Embryonic facial prominence (tissue), 1 donor: ENCODE data around the gene C21orf91.
"Not testable (repeated sequence)": the region's sequence is repeated elsewhere in the genome, so short reads cannot be mapped to it uniquely, and the experiment has no call there.

Experiments
- DNase-seq: peaks from one replicate; pipeline ENCODE4 v3.0.0-alpha.2; 2016; ENCODE audit errors: extremely low spot score

C21orf91 gene

DNA sequence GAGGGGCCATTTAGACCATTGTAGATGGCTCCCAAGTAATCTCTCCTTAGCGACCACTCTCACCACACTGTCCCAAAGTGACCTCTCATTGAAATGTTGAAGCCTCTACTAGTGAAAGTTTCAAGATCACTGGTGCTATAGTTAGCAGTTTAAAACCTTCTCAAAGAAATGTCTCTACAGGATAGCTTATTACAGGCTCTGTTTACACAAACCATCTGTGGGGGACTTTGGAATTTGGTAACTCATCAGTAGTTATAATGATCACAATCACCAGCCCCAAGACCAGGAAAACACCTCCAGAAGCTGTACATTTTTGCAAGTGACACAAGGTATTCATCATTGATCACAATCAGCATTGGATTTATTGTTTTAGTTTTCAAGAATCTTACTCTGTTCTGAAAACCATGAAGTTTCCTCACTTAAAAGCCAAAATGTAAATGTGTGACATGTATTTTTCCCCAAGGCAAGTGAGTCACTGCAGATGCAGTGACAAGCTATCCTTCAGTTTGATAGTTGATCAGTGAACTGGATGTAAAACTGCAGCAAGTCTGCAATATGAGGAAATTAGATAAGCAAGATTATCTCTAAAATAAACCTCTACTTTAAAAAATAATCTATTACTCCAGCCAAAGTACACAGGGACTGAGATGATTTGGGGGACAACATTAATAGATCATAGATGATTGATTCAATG lies 41.9 kb downstream of the C21orf91 start:
- no peak for DNase-seq

DNA sequence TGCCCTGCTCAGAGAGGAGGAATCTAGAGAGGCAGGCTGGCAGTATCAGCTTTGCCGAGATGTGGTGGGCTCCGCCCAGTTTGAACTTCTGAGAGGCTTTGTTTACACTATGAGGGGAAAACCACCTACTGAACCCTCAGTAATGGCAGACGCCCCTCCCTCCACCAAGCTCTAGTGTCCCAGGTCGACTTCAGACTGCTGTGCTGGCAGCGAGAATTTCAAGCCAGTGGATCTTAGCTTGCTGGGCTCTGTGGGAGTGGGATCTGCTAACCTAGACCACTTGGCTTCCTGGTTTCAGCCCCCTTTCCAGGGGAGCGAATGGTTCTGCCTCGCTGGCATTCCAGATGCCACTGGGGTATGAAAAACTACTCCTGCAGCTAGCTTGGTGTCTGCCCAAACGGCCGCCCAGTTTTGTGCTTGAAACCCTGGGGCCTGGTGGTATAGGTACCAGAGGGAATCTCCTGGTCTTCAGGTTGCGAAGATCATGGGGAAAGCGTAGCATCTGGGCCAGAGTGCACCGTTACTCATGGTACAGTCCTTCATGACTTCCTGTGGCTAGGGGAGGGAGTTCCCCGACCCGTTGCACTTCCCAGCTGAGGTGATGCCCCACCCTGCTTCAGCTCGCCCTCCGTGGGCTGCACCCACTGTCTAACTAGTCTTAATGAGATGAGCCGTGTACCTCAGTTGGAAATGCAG lies 43.6 kb downstream of the C21orf91 start:
- no peak for DNase-seq

DNA sequence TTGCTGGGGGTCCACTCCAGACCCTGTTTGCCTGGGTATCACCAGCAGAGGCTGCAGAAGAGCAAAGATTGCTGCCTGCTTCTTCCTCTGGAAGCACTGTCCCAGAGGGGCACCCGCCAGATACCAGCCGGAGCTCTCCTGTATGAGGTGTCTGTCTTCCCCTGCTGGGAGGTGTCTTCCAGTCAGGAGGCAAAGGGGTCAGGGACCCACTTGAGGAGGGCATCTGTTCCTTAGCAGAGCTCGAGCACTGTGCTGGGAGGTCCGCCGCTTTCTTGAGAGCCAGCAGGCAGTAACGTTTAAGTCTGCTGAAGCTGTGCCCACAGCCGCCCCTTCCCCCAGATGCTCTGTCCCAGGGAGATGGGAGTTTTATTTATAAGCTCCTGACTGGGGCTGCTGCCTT lies 44.1 kb downstream of the C21orf91 start:
- not testable (repeated sequence) for DNase-seq

DNA sequence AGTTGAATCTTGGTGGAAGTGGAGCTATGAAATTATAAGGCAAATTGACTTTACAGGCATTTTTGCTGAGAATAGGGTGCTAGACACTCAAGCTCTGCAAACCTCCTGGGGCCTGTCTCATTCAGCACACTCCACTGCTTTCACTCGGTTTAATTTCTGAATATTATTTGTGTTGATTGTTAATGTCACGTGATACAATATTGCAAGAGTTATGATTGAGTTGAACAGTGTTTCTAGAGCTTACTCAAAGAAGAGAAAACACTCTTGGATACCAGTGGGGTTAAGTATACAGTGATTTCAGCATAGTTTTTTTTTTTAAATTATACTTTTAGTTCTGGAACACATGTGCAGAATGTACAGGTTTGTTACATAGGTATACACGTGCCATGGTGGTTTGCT lies 49.7 kb downstream of the C21orf91 start:
- no peak for DNase-seq

DNA sequence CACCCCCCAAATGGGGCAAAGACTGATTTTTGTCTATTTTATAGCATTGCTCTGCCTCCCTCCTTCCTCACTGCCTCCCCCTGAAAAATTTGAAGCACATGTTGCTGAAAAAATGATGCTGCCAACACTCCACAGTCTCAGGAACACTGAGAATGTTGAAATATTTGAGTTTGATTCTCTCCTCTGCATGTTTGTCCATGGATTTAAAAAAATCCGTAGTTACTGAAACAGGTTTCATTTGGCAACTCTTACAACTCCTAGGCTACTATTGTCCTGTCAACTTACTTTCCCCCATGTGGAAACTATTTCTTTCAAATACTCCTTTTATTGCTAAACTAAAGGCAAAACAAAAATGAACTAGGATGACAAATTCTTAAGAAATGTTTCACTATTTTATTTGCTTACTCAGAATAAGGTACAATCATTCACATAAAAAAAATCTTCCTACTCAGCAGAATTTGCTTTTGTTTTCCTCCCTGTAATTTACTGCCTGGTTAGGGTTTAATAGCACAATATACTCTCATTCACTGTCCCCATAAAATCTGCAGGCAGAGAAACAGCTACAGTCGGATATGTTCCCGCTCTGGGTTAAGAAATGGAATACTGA lies 50.2 kb downstream of the C21orf91 start:
- DNase-seq = no peak

DNA sequence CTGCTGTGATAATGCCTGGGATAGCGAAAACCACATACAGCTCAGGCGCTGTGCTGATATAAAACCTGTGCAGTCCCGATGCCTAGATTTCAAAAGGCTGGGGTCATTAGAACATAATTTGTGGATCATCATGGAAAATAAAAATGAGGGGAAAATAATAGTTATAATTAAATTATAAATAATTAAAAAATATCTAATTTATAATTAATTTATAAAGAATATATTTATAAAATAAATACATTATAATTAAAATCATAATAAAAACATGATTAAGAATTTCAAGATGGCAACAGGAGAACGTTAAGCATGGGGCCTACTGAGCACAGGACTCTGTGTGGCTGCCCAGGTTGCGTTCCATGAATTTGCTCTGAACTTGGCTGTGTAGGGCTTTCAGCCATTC lies 53.9 kb downstream of the C21orf91 start:
- no peak for DNase-seq

DNA sequence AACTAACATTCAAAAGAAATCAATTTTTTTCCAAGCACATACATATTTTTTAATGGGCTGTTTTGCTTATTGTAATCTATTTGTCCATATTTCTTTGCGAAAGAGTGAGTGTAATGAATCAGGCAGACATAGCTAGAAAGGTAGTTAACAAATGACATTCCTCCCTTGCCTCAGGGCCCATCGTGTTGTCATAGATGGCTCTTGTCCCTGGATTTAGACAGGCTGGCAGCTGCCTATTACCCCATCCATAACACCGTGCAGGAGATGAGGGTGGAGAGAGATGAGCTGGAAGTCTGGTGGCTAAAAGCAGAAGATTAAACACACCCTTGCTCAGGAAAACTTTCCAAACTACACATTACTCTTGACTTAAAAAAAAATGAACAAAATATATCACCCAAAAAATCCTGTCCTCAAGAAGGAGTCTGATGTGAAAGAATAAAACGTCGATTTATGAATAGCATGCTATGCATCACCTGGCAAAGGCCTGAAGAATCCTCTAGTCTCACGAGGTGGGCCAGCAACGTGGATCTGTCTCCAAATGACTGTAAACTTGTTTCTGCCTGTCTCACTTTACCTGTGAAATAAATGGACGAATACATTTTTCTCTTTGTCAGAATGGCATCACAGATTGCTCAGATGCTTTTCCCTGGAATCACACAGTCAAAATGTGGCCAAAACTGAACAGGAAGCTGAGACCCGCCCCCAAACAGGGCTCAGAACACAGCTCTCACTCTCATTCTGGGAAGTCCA lies 55.7 kb downstream of the C21orf91 start:
- no peak for DNase-seq

DNA sequence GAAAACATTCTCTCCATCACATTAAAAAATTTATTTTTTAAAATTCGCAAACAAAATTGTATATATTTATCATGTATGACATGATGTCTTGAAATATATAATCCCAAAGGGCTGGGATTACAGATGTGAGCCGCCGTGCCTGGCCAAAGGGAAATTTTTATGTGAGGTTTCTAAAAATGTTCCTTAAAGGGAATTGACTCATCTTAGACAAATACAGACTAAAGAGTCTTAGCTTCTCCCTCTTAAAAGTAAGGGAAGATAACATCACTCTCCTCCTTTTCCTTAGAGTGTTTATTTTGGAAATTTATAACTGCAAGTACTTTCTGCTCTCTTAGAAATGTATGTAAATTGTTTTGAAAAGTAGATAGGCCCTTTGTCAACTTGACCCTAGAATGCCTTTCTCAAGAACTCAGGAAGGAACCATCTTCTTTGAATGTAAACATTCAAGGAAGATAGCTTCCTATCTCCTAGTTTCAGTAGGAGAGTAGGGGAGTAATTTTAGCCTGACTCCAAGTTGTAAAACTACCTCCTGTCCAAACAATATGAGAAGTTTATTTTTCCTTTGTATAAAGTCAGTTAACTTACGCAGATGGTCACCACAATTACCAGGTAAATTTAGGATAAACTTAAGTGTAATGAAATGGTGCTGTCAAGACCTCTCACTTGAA lies 59.5 kb downstream of the C21orf91 start:
- DNase-seq = no peak

DNA sequence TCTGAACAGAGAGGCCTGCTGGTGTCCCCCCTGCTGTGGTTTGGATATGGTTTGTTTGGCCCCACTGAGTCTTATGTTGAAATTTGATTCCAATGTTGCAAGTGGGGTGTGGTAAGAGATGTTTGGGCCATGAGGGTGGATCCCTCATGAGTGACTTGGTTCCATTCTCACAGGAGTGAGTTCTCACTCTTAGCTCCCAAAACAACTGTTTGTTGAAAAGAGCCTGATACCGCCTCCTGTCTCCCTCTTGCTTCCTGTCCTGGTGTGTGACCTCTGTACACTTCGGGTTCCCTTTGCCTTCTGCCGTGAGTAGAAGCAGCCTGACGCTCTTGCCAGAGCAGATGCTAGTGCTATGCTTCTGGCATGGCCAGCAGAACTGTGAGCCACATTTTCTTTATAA lies 60.5 kb downstream of the C21orf91 start:
- DNase-seq = no peak

DNA sequence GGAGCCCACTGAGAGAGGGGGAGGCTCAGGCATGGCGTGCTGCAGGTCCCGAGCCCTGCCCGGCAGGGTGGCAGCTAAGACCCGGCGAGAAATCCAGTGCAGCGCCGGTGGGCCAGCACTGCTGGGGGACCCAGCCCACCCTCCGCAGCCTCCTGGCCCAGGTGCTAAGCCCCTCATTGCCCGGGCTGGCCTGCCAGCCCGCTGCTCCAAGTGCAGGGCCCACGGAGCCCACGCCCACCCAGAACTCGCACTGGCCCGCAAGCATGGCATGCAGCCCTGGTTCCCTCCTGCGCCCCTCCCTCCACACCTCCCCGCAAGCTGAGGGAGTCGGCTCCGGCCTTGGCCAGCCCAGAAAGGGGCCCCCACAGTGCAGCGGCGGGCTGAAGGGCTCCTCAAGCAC lies 61.5 kb downstream of the C21orf91 start:
- DNase-seq = no peak

DNA sequence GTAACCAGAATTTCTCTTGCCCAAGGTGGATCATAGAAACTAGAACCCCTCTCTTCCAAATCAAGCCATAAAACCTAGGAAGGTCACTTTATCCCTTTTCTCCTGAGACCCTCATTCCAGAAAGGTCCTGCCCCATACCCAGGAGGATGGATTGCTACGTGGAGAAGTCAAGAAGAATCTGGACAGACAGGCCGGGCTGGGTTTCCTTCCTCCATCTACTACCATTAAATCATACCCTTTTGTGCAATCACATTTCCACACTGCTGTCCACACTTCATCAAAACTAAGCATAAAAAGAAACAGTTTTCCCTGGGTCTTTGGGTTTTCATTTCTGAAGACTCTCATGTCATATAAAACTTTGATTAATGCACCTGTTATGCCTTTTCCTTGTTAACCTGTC lies 65.4 kb downstream of the C21orf91 start:
- no peak for DNase-seq

DNA sequence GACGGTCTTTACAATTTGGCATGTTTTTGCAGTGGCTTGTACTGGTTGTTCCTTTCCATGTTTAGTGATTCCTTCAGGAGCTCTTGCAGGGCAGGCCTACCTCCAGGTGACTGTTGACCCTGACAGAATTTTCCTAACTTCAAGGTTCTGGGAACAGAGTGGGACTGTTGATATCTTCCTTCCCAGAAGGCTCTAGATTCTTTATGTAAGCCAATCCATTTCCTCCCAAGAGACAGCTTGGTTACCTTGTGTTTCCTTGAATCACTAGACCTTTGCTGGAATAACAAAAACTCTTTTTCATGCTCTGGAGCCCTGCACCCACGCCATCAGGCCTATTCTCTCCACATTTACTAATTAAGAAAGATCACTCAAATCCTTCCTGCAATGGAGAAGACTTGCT lies 67.0 kb downstream of the C21orf91 start:
- no peak for DNase-seq

DNA sequence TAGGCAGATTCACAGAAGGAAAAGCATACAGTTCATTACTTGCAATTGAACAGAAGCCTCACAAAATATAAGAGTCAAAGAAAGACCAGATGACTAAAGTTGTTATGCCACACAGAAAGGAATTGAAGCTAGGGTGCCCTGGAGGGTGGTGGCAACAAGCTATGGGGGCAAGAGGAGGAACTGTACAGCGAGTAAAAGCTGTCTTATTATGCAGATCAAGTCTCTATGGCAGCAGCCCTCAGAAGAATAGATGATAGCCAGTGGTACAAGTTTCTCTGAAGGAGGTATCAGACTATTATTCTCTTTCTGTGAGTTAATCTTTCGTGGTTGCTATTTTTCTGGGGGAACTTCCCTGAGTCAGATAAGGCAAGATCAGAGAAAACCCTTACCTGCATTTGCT lies 72.2 kb downstream of the C21orf91 start:
- no peak for DNase-seq

DNA sequence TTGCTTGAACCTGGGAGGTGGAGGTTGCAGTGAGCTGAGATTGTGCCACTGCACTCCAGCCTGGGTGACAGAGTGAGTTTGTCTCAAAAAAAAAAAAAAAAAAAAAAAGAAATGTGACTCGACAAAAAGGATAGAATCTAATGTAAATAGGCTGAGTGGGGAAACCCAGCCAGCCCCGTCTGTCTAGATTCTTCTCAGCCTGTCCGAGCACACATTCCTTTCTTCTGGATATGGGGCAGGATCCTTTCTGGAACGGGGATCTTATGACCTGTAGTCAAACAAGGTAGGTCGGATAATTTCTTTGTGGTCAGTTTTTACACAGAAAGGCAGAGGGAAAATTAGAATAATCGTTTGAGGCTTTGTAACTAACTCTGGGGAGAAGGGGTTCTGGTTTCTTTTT lies 74.1 kb downstream of the C21orf91 start:
- no peak for DNase-seq

DNA sequence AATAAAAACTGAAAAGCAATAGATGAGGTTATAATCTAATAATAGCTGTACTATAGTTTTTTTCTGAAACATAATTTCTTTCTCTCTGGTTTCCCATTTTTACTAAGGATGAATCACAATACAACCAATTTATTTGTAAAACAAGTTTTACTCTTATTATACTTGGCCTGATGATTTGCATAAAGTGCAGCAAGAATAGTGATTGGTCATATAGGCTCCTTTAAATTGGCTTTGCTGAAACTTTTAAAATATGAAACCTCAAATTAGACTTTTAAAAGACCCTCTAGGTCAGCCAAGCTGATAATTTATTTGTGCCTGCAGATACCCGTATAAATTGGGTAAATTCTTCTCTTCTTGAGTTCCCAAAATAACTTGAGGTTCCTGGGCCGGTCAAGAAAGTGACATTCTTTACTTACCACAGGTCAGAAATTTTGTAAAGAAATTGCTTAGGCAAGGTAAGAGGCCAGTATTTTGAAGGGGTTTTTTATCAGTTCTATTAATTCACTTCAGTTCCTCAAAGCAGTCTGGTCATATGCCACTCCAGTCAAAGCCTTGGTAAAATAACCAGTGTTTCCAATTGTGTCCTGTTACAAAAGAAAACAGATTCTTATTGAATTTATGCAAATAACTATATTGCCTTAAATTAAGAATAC lies 76.1 kb downstream of the C21orf91 start:
- no peak for DNase-seq

DNA sequence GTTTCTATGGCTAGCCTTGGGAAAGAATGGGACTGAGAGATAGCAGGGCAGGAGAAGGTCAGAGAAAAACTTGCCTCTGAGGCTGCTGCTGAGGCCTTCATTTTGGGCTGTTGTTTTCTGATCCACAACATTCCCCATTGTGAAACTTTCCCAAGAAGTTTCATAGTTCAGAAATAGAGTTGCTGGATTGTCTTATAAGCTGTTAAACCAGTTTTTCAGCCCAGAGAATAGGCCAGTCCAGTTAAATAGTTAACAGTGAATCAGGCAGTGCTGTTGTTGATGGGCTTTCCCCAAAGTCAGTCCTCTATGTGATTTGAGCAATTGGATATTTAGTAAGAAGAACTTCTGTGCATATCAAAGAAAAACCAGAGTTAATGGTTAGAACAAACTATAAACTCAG lies 77.0 kb downstream of the C21orf91 start:
- no peak for DNase-seq
